Measurements from ENCODE around the gene ARHGAP27. TPM values are rescaled to one million over a fixed set of nuclear protein-coding genes. Genes with fewer than 3 reads are reported as not detected.
A peak's percentile ranks its signal among the peaks of the same experiment; 100 is the strongest.

The ARHGAP27 gene
- total and polyA plus RNA-seq, 2 of the 13 experiments (the other 11 are each of a cell fraction or from before 2014, with no cell fraction given): 15.5 to 18.9 TPM

- TF ChIP-seq GMEB1 (CRISPR knock-in tag; IDR thresholded peaks at IDR 0.05; ENCODE audit: borderline replicate concordance) (no peak; the same call in 1 of the 2 replicates), PRDM15 (CRISPR knock-in tag; IDR thresholded peaks at IDR 0.05) (no peak), RNF219 (CRISPR knock-in tag; IDR thresholded peaks at IDR 0.05) (no peak), IKZF4 (CRISPR knock-in tag; IDR thresholded peaks at IDR 0.05; ENCODE audit: borderline replicate concordance, low read depth, not compliant biosample characterization) (no peak), SETDB1 (CRISPR knock-in tag; IDR thresholded peaks at IDR 0.05; ENCODE audit: borderline replicate concordance) (no peak), ZNF766 (CRISPR knock-in tag; IDR thresholded peaks at IDR 0.05; ENCODE audit: borderline replicate concordance) (no peak), FOXK1 (CRISPR knock-in tag; IDR thresholded peaks at IDR 0.05; ENCODE audit: borderline replicate concordance, low read depth) (no peak), ZNF777 (CRISPR knock-in tag; IDR thresholded peaks at IDR 0.05) (peak; percentile 75), SSRP1 (CRISPR knock-in tag; IDR thresholded peaks at IDR 0.05) (peak; percentile 79; the same call in 1 of the 2 replicates), SNAI1 (CRISPR knock-in tag; IDR thresholded peaks at IDR 0.05; ENCODE audit: borderline replicate concordance) (no peak), MLLT10 (CRISPR knock-in tag; IDR thresholded peaks at IDR 0.05) (no peak), GMEB2 (CRISPR knock-in tag; IDR thresholded peaks at IDR 0.05; ENCODE audit: low read depth) (no peak)
- TF ChIP-seq, protein P1, sequence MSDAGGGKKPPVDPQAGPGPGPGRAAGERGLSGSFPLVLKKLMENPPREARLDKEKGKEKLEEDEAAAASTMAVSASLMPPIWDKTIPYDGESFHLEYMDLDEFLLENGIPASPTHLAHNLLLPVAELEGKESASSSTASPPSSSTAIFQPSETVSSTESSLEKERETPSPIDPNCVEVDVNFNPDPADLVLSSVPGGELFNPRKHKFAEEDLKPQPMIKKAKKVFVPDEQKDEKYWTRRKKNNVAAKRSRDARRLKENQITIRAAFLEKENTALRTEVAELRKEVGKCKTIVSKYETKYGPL (CRISPR knock-in tag; IDR thresholded peaks at IDR 0.05): no peak
- TF ChIP-seq, protein P2, sequence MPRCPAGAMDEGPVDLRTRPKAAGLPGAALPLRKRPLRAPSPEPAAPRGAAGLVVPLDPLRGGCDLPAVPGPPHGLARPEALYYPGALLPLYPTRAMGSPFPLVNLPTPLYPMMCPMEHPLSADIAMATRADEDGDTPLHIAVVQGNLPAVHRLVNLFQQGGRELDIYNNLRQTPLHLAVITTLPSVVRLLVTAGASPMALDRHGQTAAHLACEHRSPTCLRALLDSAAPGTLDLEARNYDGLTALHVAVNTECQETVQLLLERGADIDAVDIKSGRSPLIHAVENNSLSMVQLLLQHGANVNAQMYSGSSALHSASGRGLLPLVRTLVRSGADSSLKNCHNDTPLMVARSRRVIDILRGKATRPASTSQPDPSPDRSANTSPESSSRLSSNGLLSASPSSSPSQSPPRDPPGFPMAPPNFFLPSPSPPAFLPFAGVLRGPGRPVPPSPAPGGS (CRISPR knock-in tag; IDR thresholded peaks at IDR 0.05): no peak
- TF ChIP-seq, protein P3, sequence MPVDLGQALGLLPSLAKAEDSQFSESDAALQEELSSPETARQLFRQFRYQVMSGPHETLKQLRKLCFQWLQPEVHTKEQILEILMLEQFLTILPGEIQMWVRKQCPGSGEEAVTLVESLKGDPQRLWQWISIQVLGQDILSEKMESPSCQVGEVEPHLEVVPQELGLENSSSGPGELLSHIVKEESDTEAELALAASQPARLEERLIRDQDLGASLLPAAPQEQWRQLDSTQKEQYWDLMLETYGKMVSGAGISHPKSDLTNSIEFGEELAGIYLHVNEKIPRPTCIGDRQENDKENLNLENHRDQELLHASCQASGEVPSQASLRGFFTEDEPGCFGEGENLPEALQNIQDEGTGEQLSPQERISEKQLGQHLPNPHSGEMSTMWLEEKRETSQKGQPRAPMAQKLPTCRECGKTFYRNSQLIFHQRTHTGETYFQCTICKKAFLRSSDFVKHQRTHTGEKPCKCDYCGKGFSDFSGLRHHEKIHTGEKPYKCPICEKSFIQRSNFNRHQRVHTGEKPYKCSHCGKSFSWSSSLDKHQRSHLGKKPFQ (CRISPR knock-in tag; IDR thresholded peaks at IDR 0.05; ENCODE audit: insufficient replicate concordance): no peak
Observed at GRCh38 chr17:45428050-45428617, 4.5 kb downstream of the ARHGAP27 start (continued).

Measured in HepG2 (cell line).